ENCODE results near the gene ETDB. TPM values are rescaled to one million over a fixed set of nuclear protein-coding genes. Genes with fewer than 3 reads are reported as not detected.

The ETDB gene
- total RNA-seq, 2 donors from 2014 or later: not detected

DNA sequence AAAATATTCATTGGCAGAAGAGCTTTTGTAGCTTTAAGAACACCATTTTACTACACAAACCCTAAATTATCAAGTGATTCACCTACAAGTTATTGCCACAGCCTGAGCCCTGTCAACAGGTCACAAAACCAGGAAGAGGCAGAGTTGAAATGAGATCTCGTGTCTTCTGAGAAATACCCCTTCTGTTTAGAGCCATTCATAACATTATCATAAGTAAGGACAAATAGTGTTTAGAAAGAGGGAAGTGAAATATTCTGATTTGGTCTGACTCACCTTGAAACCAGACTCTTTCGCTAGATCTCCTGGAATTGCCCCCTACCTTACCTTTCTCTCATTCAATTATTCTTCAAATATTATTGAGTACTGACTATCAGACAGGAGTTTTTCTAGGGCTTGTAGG is 5.9 kb downstream of the ETDB start:
- no peak for DNase-seq
- H3K9me3 ChIP-seq (ENCODE audit: control insufficient read depth, low read length): no peaks in the 10 kb centered on the region
- WGBS, 2 experiments (ENCODE audit: insufficient coverage in 1 of 2, insufficient read length in 1 of 2): no CpG with 5 or more reads among the region's 2 CpGs
- H3K27ac ChIP-seq (ENCODE audit: low read depth, low read length): no peak overlapping the region
- no peak overlapping the region for H3K4me3 Mint-ChIP-seq
- H3K36me3 Mint-ChIP-seq (ENCODE audit: low read depth): no peaks in the 10 kb centered on the region
- peaks cover 19% of the 10 kb centered on the region for H3K9me3 Mint-ChIP-seq
- no peaks in the 10 kb centered on the region for H3K4me1 Mint-ChIP-seq
- no peak overlapping the region for H3K4me3 ChIP-seq (ENCODE audit: low read length)
- H3K27me3 ChIP-seq (ENCODE audit: control insufficient read depth, insufficient read depth, low read length, poor library complexity, severe bottlenecking): no peaks in the 10 kb centered on the region
- H3K9ac ChIP-seq (ENCODE audit: extremely low read depth, low read length, poor library complexity, severe bottlenecking): no peak overlapping the region
- H3K36me3 ChIP-seq (ENCODE audit: control insufficient read depth, insufficient read depth, low read length): no peaks in the 10 kb centered on the region
- H3K27me3 Mint-ChIP-seq (ENCODE audit: insufficient read depth): peaks cover 3% of the 10 kb centered on the region
- H3K4me1 ChIP-seq (ENCODE audit: control insufficient read depth, insufficient read depth, low read length): no peaks in the 10 kb centered on the region
- TF ChIP-seq CTCF (conservative IDR thresholded peaks at IDR 0.05): no peak
- H3K27ac Mint-ChIP-seq: no peak overlapping the region

- DNase-seq: no peak
- Mint-ChIP-seq H3K27me3 (ENCODE audit: insufficient read depth) (peaks cover 13% of the 10 kb centered on the region), H3K27ac (no peak overlapping the region), H3K36me3 (ENCODE audit: low read depth) (no peaks in the 10 kb centered on the region), H3K4me3 (no peak overlapping the region), H3K4me1 (no peaks in the 10 kb centered on the region), H3K9me3 (peaks cover 31% of the 10 kb centered on the region)
- Histone ChIP-seq H3K27ac (ENCODE audit: low read depth, low read length) (no peak overlapping the region), H3K9me3 (ENCODE audit: control insufficient read depth, low read length) (no peaks in the 10 kb centered on the region), H3K27me3 (ENCODE audit: control insufficient read depth, insufficient read depth, low read length, poor library complexity, severe bottlenecking) (no peaks in the 10 kb centered on the region), H3K36me3 (ENCODE audit: control insufficient read depth, insufficient read depth, low read length) (no peaks in the 10 kb centered on the region), H3K4me3 (ENCODE audit: low read length) (no peak overlapping the region), H3K9ac (ENCODE audit: extremely low read depth, low read length, poor library complexity, severe bottlenecking) (no peak overlapping the region), H3K4me1 (ENCODE audit: control insufficient read depth, insufficient read depth, low read length) (no peaks in the 10 kb centered on the region)
- no peak for TF ChIP-seq CTCF (conservative IDR thresholded peaks at IDR 0.05)
- 100% methylated on average over 1 of the region's 1 CpG; no CpG with 5 or more reads in 1 of the 2 experiments for WGBS, 2 experiments (ENCODE audit: insufficient coverage in 1 of 2, insufficient read length in 1 of 2)
Observed at GRCh38 chrX:135112743-135113142, 7.6 kb downstream of the ETDB start.

- no peak overlapping the region for H3K27ac Mint-ChIP-seq
- H3K27me3 ChIP-seq (ENCODE audit: control insufficient read depth, insufficient read depth, low read length, poor library complexity, severe bottlenecking): no peaks in the 10 kb centered on the region
- no peak overlapping the region for H3K9ac ChIP-seq (ENCODE audit: extremely low read depth, low read length, poor library complexity, severe bottlenecking)
- H3K4me1 ChIP-seq (ENCODE audit: control insufficient read depth, insufficient read depth, low read length): no peaks in the 10 kb centered on the region
- no peaks in the 10 kb centered on the region for H3K36me3 ChIP-seq (ENCODE audit: control insufficient read depth, insufficient read depth, low read length)
- 35% methylated on average over 5 of the region's 5 CpGs; no CpG with 5 or more reads in 1 of the 2 experiments for WGBS, 2 experiments (ENCODE audit: insufficient coverage in 1 of 2, insufficient read length in 1 of 2)
- no peaks in the 10 kb centered on the region for H3K4me1 Mint-ChIP-seq
- H3K27ac ChIP-seq (ENCODE audit: low read depth, low read length): no peak overlapping the region
- H3K9me3 Mint-ChIP-seq: peaks cover 31% of the 10 kb centered on the region
- peak; percentile 81 for DNase-seq
- peak; percentile 78 for TF ChIP-seq CTCF (conservative IDR thresholded peaks at IDR 0.05)
- H3K9me3 ChIP-seq (ENCODE audit: control insufficient read depth, low read length): no peaks in the 10 kb centered on the region
- H3K4me3 Mint-ChIP-seq: no peak overlapping the region
- H3K36me3 Mint-ChIP-seq (ENCODE audit: low read depth): no peaks in the 10 kb centered on the region
- no peak overlapping the region for H3K4me3 ChIP-seq (ENCODE audit: low read length)
- peaks cover 13% of the 10 kb centered on the region for H3K27me3 Mint-ChIP-seq (ENCODE audit: insufficient read depth)
Observed at GRCh38 chrX:135112096-135112729, 8.1 kb downstream of the ETDB start.
